RWPE2 (cell line): ENCODE results near the gene SERPINA3.
A peak's percentile ranks its signal among the peaks of the same experiment; 100 is the strongest.

ENCODE experiments used
- ATAC-seq: fragments of 200-7000 bp; cut with Tn5 transposase; 3 replicates; pipeline ENCODE4 v1.9.1; 2021; ENCODE audit warnings: low read depth
- DNase-seq: peaks from one replicate; pipeline ENCODE4 v3.0.0-alpha.2; 2020; ENCODE audit warnings: low spot score
- H3K27ac ChIP-seq: fragments of 450-650 bp; 2 replicates; pipeline ENCODE4 v1.5.1; 2017; ENCODE audit warnings: mild to moderate bottlenecking; ENCODE audit not compliant: poor library complexity, severe bottlenecking
- H3K27me3 ChIP-seq: fragments of 250-450 bp; sonication (Bioruptor Pico); 2 replicates; pipeline ENCODE4 v1.5.1; 2021; ENCODE audit warnings: mild to moderate bottlenecking, moderate library complexity; ENCODE audit not compliant: insufficient read depth, poor library complexity, severe bottlenecking
- H3K36me3 ChIP-seq: fragments of 250-450 bp; sonication (Bioruptor Pico); 2 replicates; pipeline ENCODE4 v1.5.1; 2020; ENCODE audit warnings: low read depth, mild to moderate bottlenecking, moderate library complexity
- H3K4me1 ChIP-seq: fragments of 250-450 bp; sonication (Bioruptor Pico); 2 replicates; pipeline ENCODE4 v1.5.1; 2021; ENCODE audit warnings: mild to moderate bottlenecking, moderate library complexity; ENCODE audit not compliant: insufficient read depth, poor library complexity, severe bottlenecking
- H3K4me3 ChIP-seq: fragments of 250-450 bp; sonication (Bioruptor Pico); 2 replicates; pipeline ENCODE4 v1.5.1; 2021; ENCODE audit warnings: mild to moderate bottlenecking, moderate library complexity; ENCODE audit not compliant: severe bottlenecking
- H3K9me3 ChIP-seq: fragments of 250-450 bp; sonication (Bioruptor Pico); 2 replicates; pipeline ENCODE4 v1.5.1; 2021; ENCODE audit warnings: mild to moderate bottlenecking, moderate library complexity; ENCODE audit not compliant: severe bottlenecking
- CTCF ChIP-seq: fragments of 450-650 bp; IDR thresholded peaks from one replicate; pipeline ENCODE4 v1.5.1; 2017; ENCODE audit warnings: mild to moderate bottlenecking, moderate library complexity; ENCODE audit not compliant: poor library complexity, severe bottlenecking

Gene SERPINA3

GRCh38 chr14:94623856-94624499 is 11.8 kb downstream of the SERPINA3 start:
- Histone ChIP-seq H3K27ac (no peak overlapping the region), H3K27me3 (no peaks in the 10 kb centered on the region), H3K36me3 (no peaks in the 10 kb centered on the region), H3K4me1 (no peaks in the 10 kb centered on the region), H3K9me3 (no peaks in the 10 kb centered on the region), H3K4me3 (no peak overlapping the region)
- ATAC-seq = no peak
- no peak for TF ChIP-seq CTCF
- DNase-seq = peak; percentile 47

GRCh38 chr14:94624537-94625352 is 12.6 kb downstream of the SERPINA3 start:
- Histone ChIP-seq H3K9me3 (no peaks in the 10 kb centered on the region), H3K4me3 (no peak overlapping the region), H3K27me3 (no peaks in the 10 kb centered on the region), H3K36me3 (no peaks in the 10 kb centered on the region), H3K27ac (no peak overlapping the region), H3K4me1 (no peaks in the 10 kb centered on the region)
- no peak for ATAC-seq
- DNase-seq = no peak
- TF ChIP-seq CTCF = no peak

- TF ChIP-seq CTCF = no peak
- DNase-seq (no peak), ATAC-seq (no peak)
- no peaks in the 10 kb centered on the region for H3K36me3 ChIP-seq
- H3K27me3 ChIP-seq = no peaks in the 10 kb centered on the region
- no peak overlapping the region for H3K27ac ChIP-seq
- H3K4me1 ChIP-seq = no peaks in the 10 kb centered on the region
- no peak overlapping the region for H3K4me3 ChIP-seq
- H3K9me3 ChIP-seq = no peaks in the 10 kb centered on the region
These were observed 13.1 kb downstream of the SERPINA3 start for GRCh38 chr14:94625353-94625635.

GRCh38 chr14:94628578-94628977 is 16.4 kb downstream of the SERPINA3 start:
- no peak for TF ChIP-seq CTCF
- no peaks in the 10 kb centered on the region for H3K4me1 ChIP-seq
- no peaks in the 10 kb centered on the region for H3K9me3 ChIP-seq
- no peak overlapping the region for H3K27ac ChIP-seq
- no peak for DNase-seq
- H3K4me3 ChIP-seq = no peak overlapping the region
- H3K27me3 ChIP-seq = peaks cover 5% of the 10 kb centered on the region
- ATAC-seq = no peak
- H3K36me3 ChIP-seq = no peaks in the 10 kb centered on the region

GRCh38 chr14:94630396-94630795 is 18.2 kb downstream of the SERPINA3 start:
- no peak for DNase-seq
- Histone ChIP-seq H3K27ac (no peak overlapping the region), H3K36me3 (no peaks in the 10 kb centered on the region), H3K9me3 (no peaks in the 10 kb centered on the region), H3K27me3 (peaks cover 6% of the 10 kb centered on the region), H3K4me3 (no peak overlapping the region), H3K4me1 (no peaks in the 10 kb centered on the region)
- TF ChIP-seq CTCF = no peak
- ATAC-seq = no peak
